ENCODE results near the gene APOBEC3B. TPM values are rescaled to one million over a fixed set of nuclear protein-coding genes. Genes with fewer than 3 reads are reported as not detected.

Gene APOBEC3B
- polyA plus RNA-seq, 4 donors, result 3.5 to 5.8 (median 4.6) TPM

- Histone ChIP-seq H3K4me1 (ENCODE audit: control insufficient read depth in 3 of 3, insufficient read depth in 2 of 3, low read depth in 1 of 3, low read length in 2 of 3) (peaks cover 0 to 29% (median 0%) of the 10 kb centered on the region in 3 donors), H3K36me3 (ENCODE audit: control insufficient read depth in 3 of 3, insufficient read depth in 2 of 3, low read depth in 1 of 3, low read length in 3 of 3) (no peaks in the 10 kb centered on the region), H3K27ac (ENCODE audit: low read depth in 1 of 3, low read length in 2 of 3) (no peak overlapping the region), H3K27me3 (ENCODE audit: control insufficient read depth in 3 of 3, insufficient read depth in 3 of 3, low read length in 3 of 3) (peaks cover 0 to 13% (median 4%) of the 10 kb centered on the region in 3 donors), H3K4me3 (ENCODE audit: low read depth in 1 of 3, low read length in 3 of 3) (no peak overlapping the region), H3K9me3 (ENCODE audit: control insufficient read depth in 2 of 2, insufficient read depth in 1 of 2, low read depth in 1 of 2, low read length in 1 of 2) (no peaks in the 10 kb centered on the region)
- 78 to 90% (median 79%) methylated on average over 14 of the region's 14 CpGs for WGBS, 3 donors
- FAIRE-seq, result no peak
- DNase-seq, result no peak
Observed at GRCh38 chr22:38947321-38948140, 34.6 kb upstream of the APOBEC3B start.

- WGBS, 3 donors, result 92 to 97% (median 94%) methylated on average over 7 of the region's 7 CpGs
- Histone ChIP-seq H3K36me3 (ENCODE audit: control insufficient read depth in 3 of 3, insufficient read depth in 2 of 3, low read depth in 1 of 3, low read length in 3 of 3) (no peaks in the 10 kb centered on the region), H3K4me1 (ENCODE audit: control insufficient read depth in 3 of 3, insufficient read depth in 2 of 3, low read depth in 1 of 3, low read length in 2 of 3) (peaks cover 0 to 34% (median 0%) of the 10 kb centered on the region in 3 donors), H3K9me3 (ENCODE audit: control insufficient read depth in 2 of 2, insufficient read depth in 1 of 2, low read depth in 1 of 2, low read length in 1 of 2) (no peaks in the 10 kb centered on the region), H3K27ac (ENCODE audit: low read depth in 1 of 3, low read length in 2 of 3) (no peak overlapping the region), H3K4me3 (ENCODE audit: low read depth in 1 of 3, low read length in 3 of 3) (no peak overlapping the region), H3K27me3 (ENCODE audit: control insufficient read depth in 3 of 3, insufficient read depth in 3 of 3, low read length in 3 of 3) (peaks cover 0 to 9% (median 4%) of the 10 kb centered on the region in 3 donors)
- DNase-seq, result no peak
- no peak for FAIRE-seq
Observed at GRCh38 chr22:38948181-38948940, 33.8 kb upstream of the APOBEC3B start.

GRCh38 chr22:38949889-38950405 is 32.2 kb upstream of the APOBEC3B start:
- FAIRE-seq, result no peak
- no peaks in the 10 kb centered on the region for H3K36me3 ChIP-seq (ENCODE audit: control insufficient read depth in 3 of 3, insufficient read depth in 2 of 3, low read depth in 1 of 3, low read length in 3 of 3)
- peaks cover 0 to 4% (median 0%) of the 10 kb centered on the region in 3 donors for H3K27me3 ChIP-seq (ENCODE audit: control insufficient read depth in 3 of 3, insufficient read depth in 3 of 3, low read length in 3 of 3)
- no peak overlapping the region for H3K4me3 ChIP-seq (ENCODE audit: low read depth in 1 of 3, low read length in 3 of 3)
- no peak overlapping the region for H3K27ac ChIP-seq (ENCODE audit: low read depth in 1 of 3, low read length in 2 of 3)
- peaks cover 0 to 48% (median 0%) of the 10 kb centered on the region in 3 donors for H3K4me1 ChIP-seq (ENCODE audit: control insufficient read depth in 3 of 3, insufficient read depth in 2 of 3, low read depth in 1 of 3, low read length in 2 of 3)
- 73 to 80% (median 75%) methylated on average over 8 of the region's 8 CpGs for WGBS, 3 donors
- no peak for DNase-seq
- H3K9me3 ChIP-seq (ENCODE audit: control insufficient read depth in 2 of 2, insufficient read depth in 1 of 2, low read depth in 1 of 2, low read length in 1 of 2), result no peaks in the 10 kb centered on the region

- DNase-seq (no peak), FAIRE-seq (no peak)
- Histone ChIP-seq H3K36me3 (ENCODE audit: control insufficient read depth in 3 of 3, insufficient read depth in 2 of 3, low read depth in 1 of 3, low read length in 3 of 3) (no peaks in the 10 kb centered on the region), H3K4me3 (ENCODE audit: low read depth in 1 of 3, low read length in 3 of 3) (no peak overlapping the region), H3K4me1 (ENCODE audit: control insufficient read depth in 3 of 3, insufficient read depth in 2 of 3, low read depth in 1 of 3, low read length in 2 of 3) (peaks cover 0 to 51% (median 0%) of the 10 kb centered on the region in 3 donors), H3K9me3 (ENCODE audit: control insufficient read depth in 2 of 2, insufficient read depth in 1 of 2, low read depth in 1 of 2, low read length in 1 of 2) (no peaks in the 10 kb centered on the region), H3K27me3 (ENCODE audit: control insufficient read depth in 3 of 3, insufficient read depth in 3 of 3, low read length in 3 of 3) (peaks cover 0 to 4% (median 0%) of the 10 kb centered on the region in 3 donors), H3K27ac (ENCODE audit: low read depth in 1 of 3, low read length in 2 of 3) (peak overlapping the region in 1 of 3 donors; percentile 64)
- 74 to 80% (median 76%) methylated on average over 11 to 13 of the region's 13 CpGs for WGBS, 3 donors
Observed at GRCh38 chr22:38950527-38951295, 31.4 kb upstream of the APOBEC3B start.

GRCh38 chr22:38951734-38952133 is 30.4 kb upstream of the APOBEC3B start:
- peaks cover 0 to 55% (median 0%) of the 10 kb centered on the region in 3 donors for H3K4me1 ChIP-seq (ENCODE audit: control insufficient read depth in 3 of 3, insufficient read depth in 2 of 3, low read depth in 1 of 3, low read length in 2 of 3)
- no peaks in the 10 kb centered on the region for H3K36me3 ChIP-seq (ENCODE audit: control insufficient read depth in 3 of 3, insufficient read depth in 2 of 3, low read depth in 1 of 3, low read length in 3 of 3)
- 11 to 42% (median 28%) methylated on average over 2 of the region's 2 CpGs for WGBS, 3 donors

GRCh38 chr22:38952281-38952993 is 29.7 kb upstream of the APOBEC3B start:
- DNase-seq (no peak), FAIRE-seq (no peak)
- Histone ChIP-seq H3K27ac (ENCODE audit: low read depth in 1 of 3, low read length in 2 of 3) (peak overlapping the region in 1 of 3 donors; percentile 64), H3K36me3 (ENCODE audit: control insufficient read depth in 3 of 3, insufficient read depth in 2 of 3, low read depth in 1 of 3, low read length in 3 of 3) (no peaks in the 10 kb centered on the region), H3K27me3 (ENCODE audit: control insufficient read depth in 3 of 3, insufficient read depth in 3 of 3, low read length in 3 of 3) (peaks cover 0 to under 1% (median 0%) of the 10 kb centered on the region in 3 donors), H3K9me3 (ENCODE audit: control insufficient read depth in 2 of 2, insufficient read depth in 1 of 2, low read depth in 1 of 2, low read length in 1 of 2) (no peaks in the 10 kb centered on the region), H3K4me3 (ENCODE audit: low read depth in 1 of 3, low read length in 3 of 3) (no peak overlapping the region), H3K4me1 (ENCODE audit: control insufficient read depth in 3 of 3, insufficient read depth in 2 of 3, low read depth in 1 of 3, low read length in 2 of 3) (peaks cover 0 to 56% (median 0%) of the 10 kb centered on the region in 3 donors)
- WGBS, 3 donors, result 87 to 91% (median 88%) methylated on average over 12 of the region's 12 CpGs

More at GRCh38 chr22:38951734-38952133, 30.4 kb upstream of the APOBEC3B start:
- FAIRE-seq, result no peak
- H3K9me3 ChIP-seq (ENCODE audit: control insufficient read depth in 2 of 2, insufficient read depth in 1 of 2, low read depth in 1 of 2, low read length in 1 of 2), result no peaks in the 10 kb centered on the region
- no peak overlapping the region for H3K4me3 ChIP-seq (ENCODE audit: low read depth in 1 of 3, low read length in 3 of 3)
- peaks cover 0 to 4% (median 0%) of the 10 kb centered on the region in 3 donors for H3K27me3 ChIP-seq (ENCODE audit: control insufficient read depth in 3 of 3, insufficient read depth in 3 of 3, low read length in 3 of 3)
- peak overlapping the region in 2 of 3 donors; percentile 35 to 64 for H3K27ac ChIP-seq (ENCODE audit: low read depth in 1 of 3, low read length in 2 of 3)
- DNase-seq, result peak; percentile 77

GRCh38 chr22:38953091-38953490 is 29.1 kb upstream of the APOBEC3B start:
- DNase-seq (no peak), FAIRE-seq (no peak)
- H3K4me3 ChIP-seq (ENCODE audit: low read depth in 1 of 3, low read length in 3 of 3), result no peak overlapping the region
- no peaks in the 10 kb centered on the region for H3K9me3 ChIP-seq (ENCODE audit: control insufficient read depth in 2 of 2, insufficient read depth in 1 of 2, low read depth in 1 of 2, low read length in 1 of 2)
- WGBS, 3 donors, result 90 to 94% (median 90%) methylated on average over 8 of the region's 8 CpGs
- peaks cover 0 to 58% (median 0%) of the 10 kb centered on the region in 3 donors for H3K4me1 ChIP-seq (ENCODE audit: control insufficient read depth in 3 of 3, insufficient read depth in 2 of 3, low read depth in 1 of 3, low read length in 2 of 3)
- peak overlapping the region in 1 of 3 donors; percentile 70 for H3K27ac ChIP-seq (ENCODE audit: low read depth in 1 of 3, low read length in 2 of 3)
- H3K27me3 ChIP-seq (ENCODE audit: control insufficient read depth in 3 of 3, insufficient read depth in 3 of 3, low read length in 3 of 3), result no peaks in the 10 kb centered on the region
- no peaks in the 10 kb centered on the region for H3K36me3 ChIP-seq (ENCODE audit: control insufficient read depth in 3 of 3, insufficient read depth in 2 of 3, low read depth in 1 of 3, low read length in 3 of 3)
